ENCODE data around the gene NDUFB5.

Gene NDUFB5

GRCh38 chr3:179604321-179605078 is at the start of gene NDUFB5, which contains the start of gene MRPL47:
Gene NDUFB5 (plus strand): TSS chr3:179604794. CDS start chr3:179604816, 22 bp downstream.
Gene MRPL47 (minus strand): TSS chr3:179604638. CDS start chr3:179604624, 14 bp downstream.
- peak; percentile 84 to 89 (median 89) for DNase-seq (ENCODE audit: low read depth in 3 of 3)

GRCh38 chr3:179558742-179559364 is 45.7 kb upstream of the NDUFB5 start:
- DNase-seq (ENCODE audit: low read depth in 3 of 3): peak in 2 of 3 experiments; percentile 17 to 30

- DNase-seq (ENCODE audit: low read depth in 3 of 3): no peak
Observed at GRCh38 chr3:179560791-179561190, 43.8 kb upstream of the NDUFB5 start.

GRCh38 chr3:179562591-179563270 is 41.9 kb upstream of the NDUFB5 start, which contains the start of gene ACTL6A:
Gene ACTL6A (plus strand): TSS chr3:179562926. CDS start chr3:179563093, 167 bp downstream.
- peak; percentile 98 to 100 (median 99) for DNase-seq (ENCODE audit: low read depth in 3 of 3)

- DNase-seq (ENCODE audit: low read depth in 3 of 3): peak; percentile 41 to 64 (median 49)
Observed at GRCh38 chr3:179563271-179563783, 41.3 kb upstream of the NDUFB5 start.

- DNase-seq (ENCODE audit: low read depth in 3 of 3): no peak
Observed at GRCh38 chr3:179565496-179565895, 39.1 kb upstream of the NDUFB5 start.

GRCh38 chr3:179580992-179581391 is 23.6 kb upstream of the NDUFB5 start:
- DNase-seq (ENCODE audit: low read depth in 3 of 3): no peak

- DNase-seq (ENCODE audit: low read depth in 3 of 3): no peak
Observed at GRCh38 chr3:179589143-179589542, 15.5 kb upstream of the NDUFB5 start.

GRCh38 chr3:179590669-179591068 is 13.9 kb upstream of the NDUFB5 start:
- no peak for DNase-seq (ENCODE audit: low read depth in 3 of 3)

- no peak for DNase-seq (ENCODE audit: low read depth in 3 of 3)
Observed at GRCh38 chr3:179591313-179591712, 13.3 kb upstream of the NDUFB5 start.

- no peak for DNase-seq (ENCODE audit: low read depth in 3 of 3)
Observed at GRCh38 chr3:179599531-179599930, 5.1 kb upstream of the NDUFB5 start.

- no peak for DNase-seq (ENCODE audit: low read depth in 3 of 3)
Observed at GRCh38 chr3:179603321-179603720, 1.3 kb upstream of the NDUFB5 start.

GRCh38 chr3:179603831-179604230 is 763 bp upstream of the NDUFB5 start:
- DNase-seq (ENCODE audit: low read depth in 3 of 3): no peak

- no peak for DNase-seq (ENCODE audit: low read depth in 3 of 3)
Observed at GRCh38 chr3:179606534-179607085, 2.0 kb downstream of the NDUFB5 start.

- peak in 1 of 3 experiments; percentile 1 for DNase-seq (ENCODE audit: low read depth in 3 of 3)
Observed at GRCh38 chr3:179608931-179609720, 4.5 kb downstream of the NDUFB5 start.

GRCh38 chr3:179610066-179610465 is 5.5 kb downstream of the NDUFB5 start:
- no peak for DNase-seq (ENCODE audit: low read depth in 3 of 3)

GRCh38 chr3:179613807-179614206 is 9.2 kb downstream of the NDUFB5 start:
- no peak for DNase-seq (ENCODE audit: low read depth in 3 of 3)

GRCh38 chr3:179615458-179616173 is 11.0 kb downstream of the NDUFB5 start:
- no peak for DNase-seq (ENCODE audit: low read depth in 3 of 3)

GRCh38 chr3:179622023-179622422 is 17.4 kb downstream of the NDUFB5 start:
- no peak for DNase-seq (ENCODE audit: low read depth in 3 of 3)

- no peak for DNase-seq (ENCODE audit: low read depth in 3 of 3)
Observed at GRCh38 chr3:179624451-179624850, 19.9 kb downstream of the NDUFB5 start.

All from stimulated activated CD4-positive, alpha-beta T cell treated with anti-CD3 and anti-CD28 coated beads, TNF-alpha, amount 100 ng/mL, for 24 hours (primary cell).